Osteoblast (primary cell): ENCODE data around the gene AGA. TPM values are rescaled to one million over a fixed set of nuclear protein-coding genes. Genes with fewer than 3 reads are reported as not detected.

Experiments
- DNase-seq: peaks from one replicate; pipeline ENCODE4 v3.0.0; 2011; ENCODE audit warnings: low spot score, mixed read lengths; ENCODE audit not compliant: insufficient read length; ENCODE audit errors: missing footprints
- H2AFZ ChIP-seq: 2 replicates; pipeline ENCODE4 v1.6.0; 2011; ENCODE audit warnings: mild to moderate bottlenecking, low read length
- H3K27ac ChIP-seq: 2 replicates; pipeline ENCODE4 v1.5.1; 2011; ENCODE audit warnings: mild to moderate bottlenecking, low read depth, low read length, moderate library complexity
- H3K27me3 ChIP-seq: 2 replicates; pipeline ENCODE4 v1.6.0; 2012; ENCODE audit warnings: mild to moderate bottlenecking, control low read depth, inconsistent platforms, low read length, moderate library complexity; ENCODE audit not compliant: insufficient read depth
- H3K36me3 ChIP-seq: 2 replicates; pipeline ENCODE4 v1.5.1; 2011; ENCODE audit warnings: mild to moderate bottlenecking, low read length, control low read depth, moderate library complexity; ENCODE audit not compliant: insufficient read depth
- H3K4me1 ChIP-seq: 2 replicates; pipeline ENCODE4 v1.5.1; 2011; ENCODE audit warnings: mild to moderate bottlenecking, low read length, control low read depth, moderate library complexity; ENCODE audit not compliant: insufficient read depth
- H3K4me2 ChIP-seq: 2 replicates; pipeline ENCODE4 v1.6.0; 2011; ENCODE audit warnings: mild to moderate bottlenecking, low read length; ENCODE audit not compliant: insufficient read depth
- H3K4me3 ChIP-seq: fragments of 200-600 bp; sonication (generic); 3 replicates; pipeline ENCODE4 v1.5.1; 2012; ENCODE audit warnings: mild to moderate bottlenecking, low read length, inconsistent platforms; ENCODE audit not compliant: insufficient read depth
- H3K79me2 ChIP-seq: 2 replicates; pipeline ENCODE4 v1.6.0; 2012; ENCODE audit warnings: mild to moderate bottlenecking, low read length, control low read depth, inconsistent platforms; ENCODE audit not compliant: insufficient read depth
- H3K9me3 ChIP-seq: 2 replicates; pipeline ENCODE4 v1.5.1; 2011; ENCODE audit warnings: low read depth, low read length, control low read depth
- H4K20me1 ChIP-seq: 2 replicates; pipeline ENCODE4 v1.6.0; 2012; ENCODE audit warnings: mild to moderate bottlenecking, low read length, control low read depth; ENCODE audit not compliant: insufficient read depth
- total RNA-seq: library from RNA; depleted of rRNA; stranded (reverse); fragments of >200 nt; gene quantifications from 2 replicates; pipeline ENCODE4 v1.2.3, GENCODE V29; 2012
- TF ChIP-seq, protein P1 (sequence below): IDR thresholded peaks from 2 replicates; pipeline ENCODE4 v1.5.1; 2011; ENCODE audit warnings: mild to moderate bottlenecking, low read depth, low read length, moderate library complexity; ENCODE audit errors: extremely low read depth

AGA gene
- total RNA-seq, result 43.4 and 61.9 TPM in 2 replicates

DNA sequence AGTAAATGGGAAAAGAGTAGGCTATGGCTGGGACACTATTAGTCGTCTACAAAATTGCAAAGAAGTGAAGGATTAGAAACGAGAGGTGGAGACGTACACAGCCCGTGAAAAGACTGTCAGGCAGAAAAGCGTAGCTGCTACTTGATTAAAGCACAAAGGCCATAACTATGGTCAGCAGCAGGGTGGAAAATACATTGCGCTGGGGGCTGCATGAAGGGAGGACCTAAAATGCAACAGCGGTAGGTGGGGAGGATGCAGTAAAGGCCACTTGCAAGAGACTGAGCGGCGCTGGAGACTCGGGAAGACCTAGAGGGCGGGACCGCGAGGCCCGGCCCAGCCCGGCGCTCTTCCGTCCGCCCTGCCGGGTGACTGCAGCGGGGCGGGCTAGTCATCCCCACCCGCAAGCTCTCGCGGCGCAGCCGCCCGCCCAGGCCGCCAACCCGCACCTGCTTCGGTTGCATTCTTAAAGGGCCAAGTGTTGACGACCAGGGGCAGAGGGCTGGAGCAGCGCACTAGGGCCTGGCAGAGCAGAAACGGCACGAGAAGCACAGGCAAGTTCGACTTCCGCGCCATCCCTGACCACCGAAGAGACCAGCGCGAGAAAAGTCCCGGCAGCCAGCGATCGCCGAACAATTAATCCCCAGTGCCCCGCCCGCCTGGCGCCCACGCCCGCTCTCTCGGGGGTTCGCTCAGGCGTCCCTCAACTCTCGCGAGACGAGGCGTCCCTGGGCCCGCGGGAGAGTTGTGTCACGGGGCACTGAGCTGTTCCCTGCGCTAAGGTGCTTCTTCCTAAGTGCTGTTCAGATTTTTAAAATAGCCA lies at the start of gene AGA:
Gene AGA, minus strand, starts transcription at position 635 of the 820 bp plus-strand sequence. Its CDS starts 62 bp downstream, at position 573.
- Histone ChIP-seq H3K4me1 (peaks cover 13% of the 10 kb centered on the region), H3K4me2 (peak within 1 kb of the TSS; percentile 93), H3K9me3 (no peaks in the 10 kb centered on the region), H2AFZ (peak within 1 kb of the TSS; percentile 98), H3K4me3 (peak within 1 kb of the TSS; percentile 86), H4K20me1 (no peaks in the 10 kb centered on the region), H3K36me3 (no peaks in the 10 kb centered on the region), H3K27me3 (no peaks in the 10 kb centered on the region), H3K27ac (peak within 1 kb of the TSS; percentile 92), H3K79me2 (peaks cover 3% of the 10 kb centered on the region)
- peak; percentile 95 for DNase-seq
- TF ChIP-seq, protein P1, sequence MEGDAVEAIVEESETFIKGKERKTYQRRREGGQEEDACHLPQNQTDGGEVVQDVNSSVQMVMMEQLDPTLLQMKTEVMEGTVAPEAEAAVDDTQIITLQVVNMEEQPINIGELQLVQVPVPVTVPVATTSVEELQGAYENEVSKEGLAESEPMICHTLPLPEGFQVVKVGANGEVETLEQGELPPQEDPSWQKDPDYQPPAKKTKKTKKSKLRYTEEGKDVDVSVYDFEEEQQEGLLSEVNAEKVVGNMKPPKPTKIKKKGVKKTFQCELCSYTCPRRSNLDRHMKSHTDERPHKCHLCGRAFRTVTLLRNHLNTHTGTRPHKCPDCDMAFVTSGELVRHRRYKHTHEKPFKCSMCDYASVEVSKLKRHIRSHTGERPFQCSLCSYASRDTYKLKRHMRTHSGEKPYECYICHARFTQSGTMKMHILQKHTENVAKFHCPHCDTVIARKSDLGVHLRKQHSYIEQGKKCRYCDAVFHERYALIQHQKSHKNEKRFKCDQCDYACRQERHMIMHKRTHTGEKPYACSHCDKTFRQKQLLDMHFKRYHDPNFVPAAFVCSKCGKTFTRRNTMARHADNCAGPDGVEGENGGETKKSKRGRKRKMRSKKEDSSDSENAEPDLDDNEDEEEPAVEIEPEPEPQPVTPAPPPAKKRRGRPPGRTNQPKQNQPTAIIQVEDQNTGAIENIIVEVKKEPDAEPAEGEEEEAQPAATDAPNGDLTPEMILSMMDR, result no peak

DNA sequence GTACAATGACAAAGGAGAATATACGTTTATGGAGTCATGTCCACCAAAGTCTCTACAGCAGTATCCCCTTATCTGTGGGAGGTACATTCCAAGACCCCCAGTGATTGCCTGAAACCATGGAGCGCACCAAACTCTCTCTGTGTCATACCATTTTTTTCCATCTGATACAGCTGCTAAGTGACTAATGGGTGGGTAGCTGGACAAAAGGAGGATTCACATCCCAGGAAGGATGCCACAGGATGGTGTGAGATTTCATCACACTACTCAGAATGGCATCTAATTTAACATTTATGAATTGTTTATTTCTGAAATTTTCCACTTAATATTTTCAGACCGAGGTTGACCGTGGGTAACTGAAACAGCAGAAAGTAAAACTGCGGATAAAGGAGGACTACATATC lies 49.8 kb upstream of the AGA start:
- Histone ChIP-seq H3K4me2 (no peak overlapping the region), H3K9me3 (no peaks in the 10 kb centered on the region), H3K27ac (no peak overlapping the region), H4K20me1 (no peaks in the 10 kb centered on the region), H2AFZ (no peak overlapping the region), H3K27me3 (no peaks in the 10 kb centered on the region), H3K79me2 (no peaks in the 10 kb centered on the region), H3K4me3 (no peak overlapping the region), H3K4me1 (peaks cover 3% of the 10 kb centered on the region), H3K36me3 (no peaks in the 10 kb centered on the region)
- DNase-seq, result no peak
- TF ChIP-seq, protein P1, result no peak

DNA sequence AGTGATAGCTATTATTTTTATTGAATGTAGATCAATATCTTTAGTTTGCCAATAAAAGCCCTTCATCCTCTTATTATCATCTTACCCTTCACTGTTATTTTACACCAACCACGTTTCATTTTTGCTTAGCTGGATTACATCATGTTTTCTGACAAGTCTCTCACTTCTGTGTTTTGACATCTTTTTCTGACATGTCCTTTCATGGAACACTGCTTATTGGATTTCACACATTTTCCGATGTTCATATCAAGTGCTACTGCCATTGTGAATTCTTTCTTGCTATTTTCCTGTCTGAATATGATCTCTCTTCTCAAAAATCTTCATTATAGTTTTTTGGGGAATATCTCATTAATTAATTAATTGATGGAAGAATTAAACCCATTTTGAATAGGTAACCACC lies 48.5 kb upstream of the AGA start:
- no peak for DNase-seq
- TF ChIP-seq, protein P1, result no peak
- Histone ChIP-seq H3K4me3 (no peak overlapping the region), H4K20me1 (no peaks in the 10 kb centered on the region), H3K27me3 (no peaks in the 10 kb centered on the region), H3K36me3 (no peaks in the 10 kb centered on the region), H3K79me2 (no peaks in the 10 kb centered on the region), H2AFZ (no peak overlapping the region), H3K4me2 (no peak overlapping the region), H3K27ac (no peak overlapping the region), H3K9me3 (no peaks in the 10 kb centered on the region), H3K4me1 (peaks cover 3% of the 10 kb centered on the region)

DNA sequence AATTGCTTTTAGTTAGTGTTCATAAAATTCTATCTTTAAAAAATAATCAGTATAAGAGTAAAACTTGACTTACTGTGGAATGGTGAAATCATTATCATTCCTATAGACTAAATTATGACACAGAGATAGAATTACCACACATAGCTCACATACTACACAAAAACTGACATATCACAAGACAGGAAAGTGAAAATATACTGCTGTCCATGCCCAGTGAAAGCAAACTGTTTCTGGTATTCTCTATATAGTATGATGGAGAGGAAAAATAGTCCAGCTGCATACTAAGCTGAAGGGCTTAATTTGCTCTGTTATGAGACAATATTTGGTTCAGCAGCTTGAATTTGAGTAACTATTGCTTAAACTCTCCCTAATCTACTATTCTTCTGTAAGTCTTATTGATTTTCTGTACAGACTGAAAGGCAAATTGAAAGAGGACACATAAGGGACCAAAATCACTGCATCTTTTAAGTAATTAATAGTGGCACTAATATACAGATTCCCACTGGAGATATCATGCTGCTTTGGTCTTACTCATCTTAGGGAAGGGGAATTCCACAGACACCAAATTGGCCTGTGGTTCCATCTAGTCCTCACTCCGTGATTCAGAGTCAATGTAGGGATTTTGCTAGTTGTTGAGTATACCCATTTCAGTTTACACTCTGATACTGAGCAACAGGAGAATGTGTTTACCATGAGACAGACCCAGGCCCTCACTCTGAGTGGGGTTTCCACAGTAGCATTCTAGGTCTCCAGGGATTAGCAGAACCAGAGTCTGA lies 47.4 kb upstream of the AGA start:
- TF ChIP-seq, protein P1, result no peak
- no peaks in the 10 kb centered on the region for H3K9me3 ChIP-seq
- H3K4me3 ChIP-seq, result no peak overlapping the region
- H3K4me1 ChIP-seq, result peaks cover 13% of the 10 kb centered on the region
- no peak overlapping the region for H2AFZ ChIP-seq
- no peak for DNase-seq
- no peaks in the 10 kb centered on the region for H3K36me3 ChIP-seq
- H3K4me2 ChIP-seq, result no peak overlapping the region
- no peaks in the 10 kb centered on the region for H3K27me3 ChIP-seq
- no peaks in the 10 kb centered on the region for H4K20me1 ChIP-seq
- no peaks in the 10 kb centered on the region for H3K79me2 ChIP-seq
- no peak overlapping the region for H3K27ac ChIP-seq
